ENCODE measurements around the gene UBE2E2.

Gene UBE2E2

GRCh38 chr3:23459889-23460546 is 256.9 kb downstream of the UBE2E2 start:
- Histone ChIP-seq H3K9me3 (ENCODE audit: control insufficient read depth, insufficient read depth, low read depth, low read length) (no peaks in the 10 kb centered on the region), H3K4me1 (ENCODE audit: control insufficient read depth, insufficient read depth, low read length) (peaks cover 21% of the 10 kb centered on the region), H3K27me3 (ENCODE audit: control insufficient read depth, insufficient read depth, low read length) (no peaks in the 10 kb centered on the region), H3K9ac (ENCODE audit: low read length) (no peak overlapping the region), H3K36me3 (ENCODE audit: control insufficient read depth, insufficient read depth, low read length) (no peaks in the 10 kb centered on the region), H3K4me3 (ENCODE audit: low read depth, low read length) (no peak overlapping the region), H3K27ac (ENCODE audit: low read depth, low read length) (no peak overlapping the region)

DNA sequence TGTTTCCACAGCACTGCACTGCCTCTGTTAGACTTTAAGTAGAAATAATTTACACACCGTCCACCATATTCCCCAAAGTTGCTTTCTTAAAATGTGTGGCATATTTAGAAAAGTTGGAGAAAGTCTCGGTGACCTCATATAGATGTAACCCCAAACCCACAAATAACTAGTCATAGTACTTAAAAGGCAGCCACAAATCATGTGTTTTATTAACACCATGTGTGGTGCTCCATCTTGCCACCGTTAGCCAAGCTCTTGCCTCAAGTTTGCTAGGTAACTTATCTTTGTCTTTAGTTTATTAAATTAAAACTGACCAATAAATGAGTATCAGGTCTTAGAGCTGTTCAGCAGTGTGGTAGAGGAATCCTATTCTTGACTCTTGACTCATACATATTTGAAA is 257.9 kb downstream of the UBE2E2 start:
- H3K36me3 ChIP-seq (ENCODE audit: control insufficient read depth, insufficient read depth, low read length), result no peaks in the 10 kb centered on the region
- peaks cover 20% of the 10 kb centered on the region for H3K4me1 ChIP-seq (ENCODE audit: control insufficient read depth, insufficient read depth, low read length)
- H3K9ac ChIP-seq (ENCODE audit: low read length), result no peak overlapping the region
- H3K9me3 ChIP-seq (ENCODE audit: control insufficient read depth, insufficient read depth, low read depth, low read length), result no peaks in the 10 kb centered on the region
- no peaks in the 10 kb centered on the region for H3K27me3 ChIP-seq (ENCODE audit: control insufficient read depth, insufficient read depth, low read length)
- no peak overlapping the region for H3K4me3 ChIP-seq (ENCODE audit: low read depth, low read length)
- no peak overlapping the region for H3K27ac ChIP-seq (ENCODE audit: low read depth, low read length)

- H3K36me3 ChIP-seq (ENCODE audit: control insufficient read depth, insufficient read depth, low read length), result no peaks in the 10 kb centered on the region
- no peak overlapping the region for H3K4me3 ChIP-seq (ENCODE audit: low read depth, low read length)
- no peaks in the 10 kb centered on the region for H3K27me3 ChIP-seq (ENCODE audit: control insufficient read depth, insufficient read depth, low read length)
- H3K4me1 ChIP-seq (ENCODE audit: control insufficient read depth, insufficient read depth, low read length), result peaks cover 20% of the 10 kb centered on the region
- H3K9ac ChIP-seq (ENCODE audit: low read length), result no peak overlapping the region
- no peak overlapping the region for H3K27ac ChIP-seq (ENCODE audit: low read depth, low read length)
- peaks cover 3% of the 10 kb centered on the region; the same call in 1 of the 2 replicates for H3K9me3 ChIP-seq (ENCODE audit: control insufficient read depth, insufficient read depth, low read depth, low read length)
These were observed 260.7 kb downstream of the UBE2E2 start for GRCh38 chr3:23463791-23464190.

GRCh38 chr3:23465569-23465968 is 262.4 kb downstream of the UBE2E2 start:
- Histone ChIP-seq H3K4me3 (ENCODE audit: low read depth, low read length) (no peak overlapping the region), H3K4me1 (ENCODE audit: control insufficient read depth, insufficient read depth, low read length) (peaks cover 10% of the 10 kb centered on the region; the same call in 1 of the 2 replicates), H3K27ac (ENCODE audit: low read depth, low read length) (no peak overlapping the region), H3K27me3 (ENCODE audit: control insufficient read depth, insufficient read depth, low read length) (no peaks in the 10 kb centered on the region), H3K9me3 (ENCODE audit: control insufficient read depth, insufficient read depth, low read depth, low read length) (peaks cover 3% of the 10 kb centered on the region; the same call in 1 of the 2 replicates), H3K36me3 (ENCODE audit: control insufficient read depth, insufficient read depth, low read length) (no peaks in the 10 kb centered on the region), H3K9ac (ENCODE audit: low read length) (no peak overlapping the region)

DNA sequence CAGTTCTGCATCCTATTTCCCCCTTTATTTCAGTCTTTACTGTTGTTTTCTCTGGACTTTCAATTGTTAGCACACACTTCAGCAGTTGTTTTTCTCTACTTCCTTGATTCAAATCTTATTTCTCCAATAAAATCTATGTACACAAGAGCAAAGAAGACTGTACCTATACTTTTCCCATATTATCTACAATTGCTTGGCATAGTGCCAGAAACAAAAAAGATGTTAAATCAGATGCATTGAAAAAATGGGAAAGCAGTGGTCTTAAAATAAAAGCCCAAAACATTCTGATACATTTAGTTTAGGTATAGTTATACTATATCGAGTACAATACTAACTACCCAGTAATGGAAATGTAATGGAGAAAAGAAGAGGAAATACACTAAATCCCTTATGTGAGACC is 265.1 kb downstream of the UBE2E2 start:
- H3K27ac ChIP-seq (ENCODE audit: low read depth, low read length), result no peak overlapping the region
- peaks cover 6% of the 10 kb centered on the region; the same call in 1 of the 2 replicates for H3K4me1 ChIP-seq (ENCODE audit: control insufficient read depth, insufficient read depth, low read length)
- H3K36me3 ChIP-seq (ENCODE audit: control insufficient read depth, insufficient read depth, low read length), result no peaks in the 10 kb centered on the region
- no peak overlapping the region for H3K4me3 ChIP-seq (ENCODE audit: low read depth, low read length)
- no peaks in the 10 kb centered on the region for H3K27me3 ChIP-seq (ENCODE audit: control insufficient read depth, insufficient read depth, low read length)
- H3K9ac ChIP-seq (ENCODE audit: low read length), result no peak overlapping the region
- peaks cover 3% of the 10 kb centered on the region; the same call in 1 of the 2 replicates for H3K9me3 ChIP-seq (ENCODE audit: control insufficient read depth, insufficient read depth, low read depth, low read length)

GRCh38 chr3:23474580-23475357 is 271.6 kb downstream of the UBE2E2 start:
- Histone ChIP-seq H3K27me3 (ENCODE audit: control insufficient read depth, insufficient read depth, low read length) (no peaks in the 10 kb centered on the region), H3K36me3 (ENCODE audit: control insufficient read depth, insufficient read depth, low read length) (no peaks in the 10 kb centered on the region), H3K9me3 (ENCODE audit: control insufficient read depth, insufficient read depth, low read depth, low read length) (peaks cover 6% of the 10 kb centered on the region; the same call in 1 of the 2 replicates), H3K4me1 (ENCODE audit: control insufficient read depth, insufficient read depth, low read length) (0 out of 2 replicates have a peak, but pooled peaks cover 2% of the 10 kb centered on the region), H3K27ac (ENCODE audit: low read depth, low read length) (no peak overlapping the region), H3K4me3 (ENCODE audit: low read depth, low read length) (no peak overlapping the region), H3K9ac (ENCODE audit: low read length) (no peak overlapping the region)

- Histone ChIP-seq H3K27ac (ENCODE audit: low read depth, low read length) (no peak overlapping the region), H3K36me3 (ENCODE audit: control insufficient read depth, insufficient read depth, low read length) (no peaks in the 10 kb centered on the region), H3K9me3 (ENCODE audit: control insufficient read depth, insufficient read depth, low read depth, low read length) (peaks cover 6% of the 10 kb centered on the region; the same call in 1 of the 2 replicates), H3K27me3 (ENCODE audit: control insufficient read depth, insufficient read depth, low read length) (no peaks in the 10 kb centered on the region), H3K4me1 (ENCODE audit: control insufficient read depth, insufficient read depth, low read length) (peaks cover 8% of the 10 kb centered on the region; the same call in 1 of the 2 replicates), H3K9ac (ENCODE audit: low read length) (no peak overlapping the region), H3K4me3 (ENCODE audit: low read depth, low read length) (no peak overlapping the region)
These were observed 272.3 kb downstream of the UBE2E2 start for GRCh38 chr3:23475446-23475845.

DNA sequence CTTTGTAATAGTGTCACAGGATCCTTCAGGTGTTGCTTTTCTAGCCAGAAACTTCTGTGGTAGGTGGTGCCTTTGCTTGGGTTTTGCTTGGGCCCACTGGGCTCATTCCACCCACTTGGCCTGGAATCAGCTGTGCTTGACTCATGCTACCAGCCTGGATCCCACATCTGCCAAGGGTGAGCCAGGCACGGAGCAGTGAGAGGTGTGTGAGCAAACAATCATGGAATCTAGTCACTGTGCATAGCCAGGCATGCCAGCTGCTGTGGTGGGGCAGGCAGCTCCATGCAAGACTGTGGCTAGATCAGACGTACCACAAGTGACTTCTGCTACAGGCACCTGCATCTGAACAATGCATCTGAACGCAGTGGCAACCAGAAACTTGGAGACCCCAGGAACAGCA is 275.9 kb downstream of the UBE2E2 start:
- H3K4me3 ChIP-seq (ENCODE audit: low read depth, low read length), result no peak overlapping the region
- H3K9me3 ChIP-seq (ENCODE audit: control insufficient read depth, insufficient read depth, low read depth, low read length), result peaks cover 6% of the 10 kb centered on the region; the same call in 1 of the 2 replicates
- no peaks in the 10 kb centered on the region for H3K36me3 ChIP-seq (ENCODE audit: control insufficient read depth, insufficient read depth, low read length)
- no peak overlapping the region for H3K27ac ChIP-seq (ENCODE audit: low read depth, low read length)
- no peaks in the 10 kb centered on the region for H3K27me3 ChIP-seq (ENCODE audit: control insufficient read depth, insufficient read depth, low read length)
- peaks cover 24% of the 10 kb centered on the region for H3K4me1 ChIP-seq (ENCODE audit: control insufficient read depth, insufficient read depth, low read length)
- H3K9ac ChIP-seq (ENCODE audit: low read length), result no peak overlapping the region

GRCh38 chr3:23479615-23480328 is 276.6 kb downstream of the UBE2E2 start:
- H3K27me3 ChIP-seq (ENCODE audit: control insufficient read depth, insufficient read depth, low read length), result no peaks in the 10 kb centered on the region

GRCh38 chr3:23480329-23480714 is 277.2 kb downstream of the UBE2E2 start:
- no peaks in the 10 kb centered on the region for H3K36me3 ChIP-seq (ENCODE audit: control insufficient read depth, insufficient read depth, low read length)
- no peak overlapping the region for H3K4me3 ChIP-seq (ENCODE audit: low read depth, low read length)
- H3K27ac ChIP-seq (ENCODE audit: low read depth, low read length), result no peak overlapping the region
- peaks cover 9% of the 10 kb centered on the region; the same call in 1 of the 2 replicates for H3K9me3 ChIP-seq (ENCODE audit: control insufficient read depth, insufficient read depth, low read depth, low read length)
- no peaks in the 10 kb centered on the region for H3K27me3 ChIP-seq (ENCODE audit: control insufficient read depth, insufficient read depth, low read length)
- H3K4me1 ChIP-seq (ENCODE audit: control insufficient read depth, insufficient read depth, low read length), result peaks cover 24% of the 10 kb centered on the region
- H3K9ac ChIP-seq (ENCODE audit: low read length), result no peak overlapping the region

More at GRCh38 chr3:23479615-23480328, 276.6 kb downstream of the UBE2E2 start:
- Histone ChIP-seq H3K36me3 (ENCODE audit: control insufficient read depth, insufficient read depth, low read length) (no peaks in the 10 kb centered on the region), H3K27ac (ENCODE audit: low read depth, low read length) (no peak overlapping the region), H3K9ac (ENCODE audit: low read length) (no peak overlapping the region), H3K4me3 (ENCODE audit: low read depth, low read length) (no peak overlapping the region), H3K4me1 (ENCODE audit: control insufficient read depth, insufficient read depth, low read length) (peaks cover 24% of the 10 kb centered on the region), H3K9me3 (ENCODE audit: control insufficient read depth, insufficient read depth, low read depth, low read length) (peaks cover 9% of the 10 kb centered on the region; the same call in 1 of the 2 replicates)

Measured in HUES6 (cell line).